Measurements from ENCODE around the gene SPAG17. TPM values are rescaled to one million over a fixed set of nuclear protein-coding genes. Genes with fewer than 3 reads are reported as not detected.
A peak's percentile ranks its signal among the peaks of the same experiment; 100 is the strongest.

SPAG17 gene
- total and polyA plus RNA-seq, 2 donors (not counting 1 experiment from before 2014, with no cell fraction given) = not detected

DNA sequence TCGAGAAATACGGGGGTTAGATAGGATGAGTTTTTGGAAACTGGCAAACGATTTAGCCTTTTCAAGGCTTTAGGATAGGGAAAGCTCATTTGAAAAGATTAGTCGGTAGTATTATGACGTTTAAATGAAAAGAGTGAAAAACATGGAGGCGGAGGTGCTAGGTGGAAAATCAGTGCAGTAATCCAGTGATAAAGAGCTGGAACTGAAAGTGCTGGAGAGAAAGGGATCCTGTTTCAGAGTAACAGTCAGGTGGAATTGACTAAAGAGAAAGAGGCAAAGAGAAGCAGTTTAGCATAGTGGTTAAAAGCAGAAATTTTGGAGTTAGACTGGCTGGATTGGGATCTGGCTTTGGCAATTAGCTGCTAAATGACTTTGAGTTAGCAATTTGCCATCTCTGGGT is 254.5 kb downstream of the SPAG17 start:
- Histone ChIP-seq H3K4me1 (ENCODE audit: control insufficient read depth in 2 of 2, insufficient read depth in 2 of 2, low read length in 2 of 2) (peaks cover 24 to 31% of the 10 kb centered on the region in 2 donors), H3K27ac (ENCODE audit: low read length in 2 of 2) (peak overlapping the region in 1 of 2 donors; percentile 91), H2AFZ (ENCODE audit: insufficient read depth, low read depth, low read length, poor library complexity, severe bottlenecking) (peak overlapping the region; percentile 83), H3K36me3 (replicated peaks in 1 of 2; ENCODE audit: control extremely low read depth in 1 of 2, control insufficient read depth in 1 of 2, extremely low read depth in 1 of 2, insufficient read depth in 2 of 2, low read length in 1 of 2) (peaks cover 5 to 8% of the 10 kb centered on the region in 2 experiments), H3K9ac (ENCODE audit: low read length) (peak overlapping the region; percentile 79), H3K79me2 (ENCODE audit: control insufficient read depth, insufficient read depth, low read length) (peaks cover 82% of the 10 kb centered on the region), H3K9me3 (ENCODE audit: control extremely low read depth in 1 of 3, control insufficient read depth in 2 of 3, insufficient read depth in 1 of 3, low read length in 2 of 3) (no peaks in the 10 kb centered on the region), H3K4me3 (ENCODE audit: control extremely low read depth in 1 of 5, extremely low read depth in 1 of 5, insufficient read depth in 1 of 5, low read depth in 2 of 5, low read length in 4 of 5) (peak overlapping the region; percentile 82 to 91 (median 86)), H3K27me3 (replicated peaks in 1 of 4; ENCODE audit: control extremely low read depth in 1 of 4, control insufficient read depth in 3 of 4, insufficient read depth in 4 of 4, low read length in 3 of 4) (no peaks in the 10 kb centered on the region), H3K4me2 (replicated peaks; ENCODE audit: low read depth, low read length, poor library complexity, severe bottlenecking) (peak overlapping the region; percentile 82), H4K20me1 (ENCODE audit: control insufficient read depth, insufficient read depth, low read length, poor library complexity, severe bottlenecking) (peaks cover 20% of the 10 kb centered on the region)
- WGBS (ENCODE audit: insufficient coverage) = 5% methylated on average over 6 of the region's 6 CpGs
- CTCF ChIA-PET = no interaction called here
- POLR2A ChIA-PET = interaction anchor here (0.6 kb wide), 1 partner anchor 265 kb away, joined by 3 read pairs; no protein-coding TSS in a partner anchor
- H3K27ac Mint-ChIP-seq = peak overlapping the region; percentile 92
- peak overlapping the region; percentile 99 for H3K4me3 Mint-ChIP-seq
- H3K27me3 Mint-ChIP-seq = no peaks in the 10 kb centered on the region
- TF ChIP-seq CTCF (IDR thresholded peaks at IDR 0.05) (no peak), EZH2 (IDR thresholded peaks at IDR 0.05; ENCODE audit: borderline replicate concordance, insufficient read depth, low read depth, low read length, poor library complexity, severe bottlenecking) (no peak)
- H3K4me1 Mint-ChIP-seq = peaks cover 59% of the 10 kb centered on the region
- ATAC-seq (ENCODE audit: low read depth) (no peak), DNase-seq (peak; percentile 8)
- H3K9me3 Mint-ChIP-seq (ENCODE audit: insufficient read depth) = no peaks in the 10 kb centered on the region
- intact Hi-C loops (cut with micrococcal nuclease) = no loop called here

DNA sequence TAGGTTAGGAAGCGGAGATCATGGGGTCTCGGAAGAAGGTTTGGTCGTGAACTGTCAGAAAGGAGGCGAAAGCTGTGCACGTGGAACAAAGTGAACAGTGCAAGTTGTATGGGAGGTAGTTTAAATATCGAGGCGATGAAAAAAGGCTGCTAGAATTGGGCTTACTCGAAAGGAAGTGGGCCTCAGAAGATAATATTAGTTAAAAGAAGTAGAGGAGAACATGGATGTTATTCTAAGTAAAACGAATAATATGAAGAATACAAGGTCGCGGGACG is 254.9 kb downstream of the SPAG17 start:
- Histone ChIP-seq H4K20me1 (ENCODE audit: control insufficient read depth, insufficient read depth, low read length, poor library complexity, severe bottlenecking) (peaks cover 20% of the 10 kb centered on the region), H3K9ac (ENCODE audit: low read length) (peak overlapping the region; percentile 79)

More for the DNA sequence above, 254.9 kb downstream of the SPAG17 start:
- Histone ChIP-seq H3K27ac (ENCODE audit: low read length in 2 of 2) (peak overlapping the region; percentile 60 to 91), H2AFZ (ENCODE audit: insufficient read depth, low read depth, low read length, poor library complexity, severe bottlenecking) (peak overlapping the region; percentile 83), H3K9me3 (ENCODE audit: control extremely low read depth in 1 of 3, control insufficient read depth in 2 of 3, insufficient read depth in 1 of 3, low read length in 2 of 3) (no peaks in the 10 kb centered on the region), H3K4me3 (ENCODE audit: control extremely low read depth in 1 of 5, extremely low read depth in 1 of 5, insufficient read depth in 1 of 5, low read depth in 2 of 5, low read length in 4 of 5) (peak overlapping the region; percentile 82 to 91 (median 86)), H3K4me2 (replicated peaks; ENCODE audit: low read depth, low read length, poor library complexity, severe bottlenecking) (peak overlapping the region; percentile 82), H3K79me2 (ENCODE audit: control insufficient read depth, insufficient read depth, low read length) (peaks cover 86% of the 10 kb centered on the region), H3K4me1 (ENCODE audit: control insufficient read depth in 2 of 2, insufficient read depth in 2 of 2, low read length in 2 of 2) (peaks cover 24 to 31% of the 10 kb centered on the region in 2 donors), H3K36me3 (replicated peaks in 1 of 2; ENCODE audit: control extremely low read depth in 1 of 2, control insufficient read depth in 1 of 2, extremely low read depth in 1 of 2, insufficient read depth in 2 of 2, low read length in 1 of 2) (peaks cover 5 to 8% of the 10 kb centered on the region in 2 experiments), H3K27me3 (replicated peaks in 1 of 4; ENCODE audit: control extremely low read depth in 1 of 4, control insufficient read depth in 3 of 4, insufficient read depth in 4 of 4, low read length in 3 of 4) (no peaks in the 10 kb centered on the region)
- no peak for DNase-seq
- no peak for ATAC-seq (ENCODE audit: low read depth)
- TF ChIP-seq EZH2 (IDR thresholded peaks at IDR 0.05; ENCODE audit: borderline replicate concordance, insufficient read depth, low read depth, low read length, poor library complexity, severe bottlenecking) = no peak
- no peak for TF ChIP-seq CTCF (IDR thresholded peaks at IDR 0.05)
- peaks cover 59% of the 10 kb centered on the region for H3K4me1 Mint-ChIP-seq
- intact Hi-C loops (cut with micrococcal nuclease) = no loop called here
- ChIA-PET POLR2A (interaction anchor here (0.6 kb wide), 1 partner anchor 265 kb away, joined by 3 read pairs; no protein-coding TSS in a partner anchor), CTCF (no interaction called here)
- peak overlapping the region; percentile 92 for H3K27ac Mint-ChIP-seq
- no peaks in the 10 kb centered on the region for H3K9me3 Mint-ChIP-seq (ENCODE audit: insufficient read depth)
- no peaks in the 10 kb centered on the region for H3K27me3 Mint-ChIP-seq
- under 1% methylated on average over 12 of the region's 12 CpGs for WGBS (ENCODE audit: insufficient coverage)
- H3K4me3 Mint-ChIP-seq = peak overlapping the region; percentile 99

Data from B cell (primary cell).